ENCODE data around the gene RPL7A.
"Not testable (repeated sequence)": the region's sequence is repeated elsewhere in the genome, so short reads cannot be mapped to it uniquely, and the experiment has no call there.

The RPL7A gene

DNA sequence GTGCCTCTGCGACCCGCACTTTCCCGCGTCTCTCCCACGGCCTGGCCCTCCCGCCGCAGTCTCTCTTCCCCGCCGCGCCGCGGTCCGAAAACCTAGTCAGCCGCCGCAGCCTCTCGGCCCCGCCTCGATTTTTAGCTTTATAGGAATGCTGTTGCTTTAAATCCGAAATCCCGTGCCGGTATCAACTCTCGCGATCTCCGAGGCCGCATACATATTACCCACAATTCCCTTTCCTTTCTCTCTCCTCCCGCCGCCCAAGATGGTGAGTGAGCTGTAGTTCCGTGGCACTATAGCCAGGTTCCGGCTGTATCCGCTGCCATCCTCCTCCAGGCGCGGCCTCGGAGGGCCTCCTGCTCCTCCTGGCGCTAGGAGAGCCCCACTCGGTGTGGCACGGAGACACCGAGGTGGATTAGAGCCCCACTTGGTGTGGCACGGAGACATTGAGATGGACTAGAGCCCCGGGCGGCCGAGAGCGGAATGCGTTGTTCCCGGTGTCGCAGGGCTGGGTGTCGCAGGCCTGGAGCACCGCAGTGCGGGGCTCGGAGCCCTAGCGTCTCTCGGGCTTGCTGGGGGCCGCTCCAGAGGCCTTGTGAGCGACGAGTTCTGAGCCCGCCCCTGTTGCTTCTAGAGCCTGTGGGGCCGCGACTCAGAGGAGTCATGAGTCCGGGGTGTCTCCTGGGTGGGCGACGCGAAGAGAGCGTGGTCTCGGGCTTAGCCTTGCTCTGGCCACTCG is at the start of gene RPL7A, which contains the start of gene MED22:
Gene RPL7A (plus strand): TSS at position 234 of the 733 bp plus-strand sequence. CDS start 26 bp downstream, at position 260.
Gene MED22 (minus strand): TSS at position 147 of the 733 bp plus-strand sequence. CDS start 1,469 bp downstream, outside the sequence.
- peak; percentile 91 for DNase-seq

DNA sequence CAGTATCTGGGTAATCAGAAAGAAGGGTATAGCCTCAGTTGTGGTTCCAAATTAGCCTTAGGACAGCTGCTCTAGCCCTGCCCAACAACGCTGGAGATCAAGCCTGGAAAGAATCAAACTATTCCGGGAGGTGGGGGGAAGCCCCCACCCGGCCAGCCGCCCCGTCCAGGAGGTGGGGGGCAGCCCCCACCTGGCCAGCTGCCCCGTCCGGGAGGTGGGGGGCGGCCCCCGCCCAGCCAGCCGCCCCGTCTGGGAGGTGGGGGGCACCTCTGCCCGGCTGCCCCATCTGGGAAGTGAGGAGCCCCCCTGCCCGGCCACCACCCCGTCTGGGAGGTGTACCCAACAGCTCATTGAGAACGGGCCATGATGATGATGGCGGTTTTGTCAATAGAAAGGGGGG is 48.0 kb upstream of the RPL7A start:
- DNase-seq: not testable (repeated sequence)

DNA sequence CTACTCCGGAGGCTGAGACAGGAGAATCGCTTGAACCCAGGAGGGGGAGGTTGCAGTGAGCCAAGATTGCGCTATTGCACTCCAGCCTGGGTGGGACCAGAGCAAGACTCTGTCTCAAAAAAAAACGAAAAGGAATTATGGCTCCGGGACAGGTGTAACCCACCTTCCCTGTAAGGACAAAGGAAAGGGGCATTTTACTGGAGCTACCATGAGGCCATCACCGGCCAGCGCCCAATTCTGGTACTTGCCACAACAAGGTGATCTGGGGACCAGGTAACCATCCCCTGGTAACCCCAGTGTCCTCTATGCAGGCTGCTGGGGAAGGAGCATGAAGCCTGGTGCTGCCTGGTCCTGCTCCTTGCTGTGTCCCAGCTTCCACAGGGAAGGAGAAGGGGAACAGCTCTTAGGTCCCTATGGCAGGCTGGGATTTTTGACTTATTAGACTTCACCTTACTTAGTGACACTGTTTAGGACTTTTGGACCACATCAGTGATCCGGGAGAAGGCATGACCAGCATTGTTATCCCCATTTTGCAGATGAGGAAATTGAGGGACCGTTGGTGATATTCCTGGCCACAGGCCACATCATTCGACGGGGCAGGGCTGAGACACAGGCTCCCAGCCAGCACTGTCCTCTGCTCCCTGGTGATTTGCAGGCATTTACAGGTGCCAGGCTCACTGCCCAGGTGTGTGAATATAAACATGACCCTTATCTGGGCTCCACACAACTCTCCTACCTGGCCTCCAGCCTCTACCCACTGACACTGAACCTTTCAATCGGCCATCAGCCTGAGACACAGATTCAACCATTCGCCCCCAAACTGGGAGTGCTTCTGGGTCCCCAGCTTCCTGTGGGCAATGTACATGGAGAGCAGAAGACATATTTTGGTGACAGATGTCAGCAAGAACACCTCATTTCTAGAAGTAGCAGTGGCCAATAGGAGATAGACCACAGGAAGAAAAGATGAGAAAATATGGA is 46.5 kb upstream of the RPL7A start:
- DNase-seq: no peak

DNA sequence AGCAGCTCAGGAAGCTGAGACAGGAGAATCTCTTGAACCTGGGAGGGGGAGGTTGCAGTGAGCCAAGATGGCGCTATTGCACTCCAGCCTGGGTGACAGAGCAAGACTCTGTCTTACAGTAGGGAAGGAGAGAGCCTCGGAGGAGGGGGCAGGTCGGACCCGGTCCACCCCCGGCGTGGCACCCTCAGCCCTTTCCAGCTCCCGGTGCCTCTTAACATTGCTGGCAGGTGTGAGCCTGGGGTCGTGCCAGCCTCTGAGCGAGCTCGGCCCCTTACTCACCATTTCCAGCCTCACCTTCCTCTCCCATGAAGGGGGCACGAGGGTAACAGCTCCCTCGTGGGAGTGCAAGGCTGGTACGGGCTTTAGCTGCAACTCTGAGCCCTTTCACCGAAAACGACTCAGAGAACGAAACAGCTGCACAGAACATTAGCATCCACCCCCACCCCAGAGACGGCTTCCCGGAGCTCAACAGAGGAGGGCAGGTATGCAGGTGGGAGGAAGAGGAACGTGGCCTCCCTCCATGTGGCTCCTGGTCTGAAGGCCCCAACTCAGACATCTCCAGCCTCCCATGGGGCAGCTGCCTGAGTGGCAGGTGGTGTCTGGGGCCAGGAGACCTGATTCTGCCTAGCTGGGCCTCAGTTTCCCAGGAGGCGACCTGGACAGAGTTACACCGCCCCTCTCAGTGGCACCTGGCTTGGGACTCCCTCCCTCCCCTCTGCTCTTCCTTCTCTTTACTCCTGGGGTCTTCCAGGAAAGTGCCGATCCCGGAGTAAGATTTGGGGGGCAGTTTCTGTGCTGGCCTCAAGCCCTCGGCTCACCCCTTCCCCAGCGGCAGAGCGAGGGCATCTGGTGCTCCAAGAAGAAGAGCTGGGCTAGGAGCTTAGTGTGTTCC is 44.5 kb upstream of the RPL7A start:
- DNase-seq: no peak

DNA sequence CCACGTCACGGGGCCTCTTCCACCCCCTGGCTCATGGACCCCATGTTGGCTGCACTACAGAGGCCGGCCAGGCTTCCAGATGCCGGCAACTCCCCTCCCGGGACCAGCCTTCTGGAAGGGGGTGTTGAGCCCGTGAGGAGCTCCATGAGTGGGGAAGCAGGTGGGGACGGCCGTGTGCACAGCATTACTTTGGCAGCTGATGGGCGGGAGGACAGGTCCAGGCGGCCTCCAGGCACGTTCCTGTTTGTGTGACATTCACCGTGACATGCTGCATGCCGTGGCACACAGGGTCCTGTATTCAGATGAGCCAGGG is 43.9 kb upstream of the RPL7A start:
- no peak for DNase-seq

DNA sequence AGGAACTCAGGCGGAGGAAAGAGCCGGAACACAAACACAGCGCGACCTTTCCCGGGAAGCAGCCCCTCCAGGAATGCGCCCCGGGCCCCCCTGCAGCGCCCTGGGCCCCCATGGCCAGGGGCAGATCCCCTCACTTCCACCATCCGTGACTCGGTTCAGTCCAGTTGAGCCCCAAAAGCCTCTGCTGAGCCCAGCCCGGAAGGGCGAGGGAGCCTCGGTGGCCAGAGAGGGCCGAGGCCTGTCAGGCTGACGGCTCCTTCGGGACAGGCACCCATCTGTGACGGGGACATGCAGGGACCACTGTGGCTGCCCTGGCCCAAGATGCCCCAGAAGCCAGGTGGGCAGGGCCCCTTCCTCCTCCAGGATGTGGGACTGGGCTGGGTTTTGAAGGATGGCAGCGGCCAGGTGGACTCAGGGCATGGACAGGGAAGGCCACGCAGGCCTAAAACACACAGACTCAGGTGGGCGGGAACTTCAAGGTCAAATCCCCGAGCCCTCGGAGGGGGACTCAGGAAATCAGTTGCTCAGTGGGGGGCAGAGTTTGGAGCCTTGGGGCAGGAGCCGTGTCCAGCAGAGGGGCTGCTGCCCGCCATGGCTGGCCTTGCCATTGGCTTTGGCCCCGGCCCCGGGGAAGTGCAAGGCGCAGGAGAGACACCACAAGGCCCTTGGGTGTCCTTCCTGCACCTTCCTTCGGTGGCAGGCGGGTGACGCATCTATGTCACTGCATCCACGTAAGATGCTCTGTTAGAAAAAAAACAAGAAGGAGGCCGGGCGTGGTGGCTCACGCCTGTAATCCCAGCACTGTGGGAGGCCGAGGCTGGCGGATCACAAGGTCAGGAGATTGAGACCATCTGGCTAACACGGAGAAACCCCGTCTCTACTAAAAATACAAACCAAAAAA is 43.3 kb upstream of the RPL7A start:
- no peak for DNase-seq

DNA sequence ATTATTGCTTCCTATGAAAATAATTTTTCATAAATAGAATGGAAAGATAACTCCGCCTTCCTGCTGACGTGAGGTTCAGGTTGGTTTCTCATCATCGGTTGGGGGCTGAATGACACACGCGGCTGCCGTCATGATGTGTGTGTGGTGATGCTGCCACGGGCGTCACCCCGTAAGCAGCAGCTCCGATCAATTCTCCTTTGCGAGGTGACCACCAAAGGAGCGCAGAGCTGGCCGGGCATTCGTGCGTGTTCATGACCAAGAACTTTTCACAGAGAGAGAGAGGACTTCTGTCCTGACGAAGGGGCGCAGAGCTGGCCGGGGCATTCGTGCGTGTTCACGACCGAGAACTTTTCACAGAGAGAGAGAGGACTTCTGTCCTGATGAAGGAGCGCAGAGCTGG is 42.3 kb upstream of the RPL7A start:
- DNase-seq: no peak

DNA sequence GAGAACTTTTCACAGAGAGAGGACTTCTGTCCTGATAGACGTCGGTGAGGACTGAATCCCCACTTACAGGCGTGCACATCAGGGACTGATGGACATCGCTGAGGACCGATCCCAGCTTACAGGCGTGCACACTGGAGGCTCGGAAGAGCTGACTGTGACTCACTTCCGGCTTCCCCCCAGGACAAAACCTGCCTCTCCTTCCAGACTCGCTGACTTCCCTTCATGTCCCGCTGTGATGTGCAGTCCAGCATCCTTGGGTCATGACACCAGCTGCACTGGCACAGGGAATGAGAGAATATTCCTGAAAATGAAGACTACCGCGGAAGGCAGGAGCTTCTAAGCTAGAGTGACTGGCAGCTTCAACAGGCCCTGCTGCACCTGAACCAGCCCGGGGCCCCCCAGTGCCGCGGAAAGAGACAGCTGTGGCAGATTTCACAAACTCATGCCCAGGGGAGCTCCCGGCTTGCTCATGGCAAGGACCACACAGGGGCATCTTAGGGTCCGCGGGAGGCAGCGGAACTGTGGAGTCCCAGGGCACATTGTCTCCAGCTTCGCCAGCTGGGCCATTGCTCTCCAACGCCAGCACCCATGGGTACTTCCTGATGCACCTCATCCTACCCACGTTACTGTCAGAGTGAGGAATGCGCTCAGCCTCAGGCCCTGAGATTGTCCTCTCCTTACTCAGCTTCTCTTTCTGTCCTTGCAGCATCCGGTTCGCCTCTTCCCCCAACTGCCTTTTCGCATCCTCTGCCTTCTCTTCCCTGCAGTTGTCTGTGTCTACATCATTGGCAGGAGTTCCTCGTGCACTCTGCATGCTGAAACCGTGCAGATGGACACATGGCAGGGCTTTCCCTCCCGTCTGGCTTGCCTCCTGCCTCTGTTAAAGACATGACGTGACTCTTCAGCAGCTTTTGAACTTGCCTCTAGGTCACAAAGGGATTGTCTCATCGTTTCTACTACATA is 41.5 kb upstream of the RPL7A start:
- DNase-seq: no peak

DNA sequence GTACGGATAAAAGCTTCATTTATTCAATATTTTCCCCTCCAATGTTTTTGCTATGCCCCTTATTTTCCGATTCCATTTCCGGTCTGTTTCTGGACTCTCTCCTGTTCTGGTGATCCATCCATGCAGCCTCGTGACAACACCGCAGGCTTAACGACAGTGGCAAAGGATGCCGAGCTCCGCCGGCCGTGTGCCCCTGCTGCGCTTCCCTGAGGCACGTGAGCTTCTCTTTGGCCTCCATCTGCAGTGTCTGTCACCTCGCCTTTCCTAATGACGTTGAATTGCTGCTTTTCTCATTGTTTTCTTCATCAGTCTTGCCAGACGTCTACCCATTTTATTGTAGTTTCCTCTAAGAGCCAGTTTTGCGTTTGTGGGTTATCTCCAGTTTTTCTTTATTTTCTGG is 40.7 kb upstream of the RPL7A start:
- DNase-seq: no peak

DNA sequence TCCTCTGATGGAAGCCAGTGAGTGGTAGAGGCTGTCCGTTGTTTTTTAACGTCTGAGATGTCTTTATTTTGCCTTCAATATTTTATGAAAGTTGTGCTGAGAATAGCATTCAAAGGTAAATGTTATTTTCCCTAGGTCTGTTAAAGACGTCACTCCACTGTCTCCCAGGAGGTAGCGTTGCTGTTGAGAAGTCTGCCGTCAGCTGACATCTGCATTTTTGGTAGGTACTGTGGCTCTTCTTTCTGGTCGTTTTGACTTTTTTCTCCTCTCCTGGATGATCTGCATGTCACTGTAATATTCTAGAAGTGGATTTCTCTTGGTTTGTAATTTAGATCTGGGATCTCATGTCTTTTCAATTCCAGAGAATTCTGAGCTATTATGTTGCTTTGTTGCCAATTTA is 38.4 kb upstream of the RPL7A start:
- DNase-seq: no peak

DNA sequence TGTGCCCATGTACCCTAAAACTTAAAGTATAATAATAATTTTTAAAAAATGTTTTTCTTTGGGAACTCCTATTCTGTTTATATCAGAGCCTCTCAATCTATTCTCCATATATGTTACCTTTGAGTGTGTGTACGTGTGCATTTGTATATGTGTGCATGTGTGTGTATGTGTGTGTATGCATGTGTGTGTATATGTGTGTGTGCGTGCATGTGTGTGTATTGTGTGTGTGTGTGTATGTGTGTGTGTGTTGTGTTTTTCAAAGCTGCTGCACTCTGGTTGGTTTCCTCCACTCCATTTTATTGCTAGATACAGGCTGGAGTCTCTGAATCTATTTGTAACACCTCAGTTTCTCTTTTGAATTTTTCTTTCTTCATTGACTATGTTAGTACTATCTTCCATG is 32.0 kb upstream of the RPL7A start:
- DNase-seq: no peak

DNA sequence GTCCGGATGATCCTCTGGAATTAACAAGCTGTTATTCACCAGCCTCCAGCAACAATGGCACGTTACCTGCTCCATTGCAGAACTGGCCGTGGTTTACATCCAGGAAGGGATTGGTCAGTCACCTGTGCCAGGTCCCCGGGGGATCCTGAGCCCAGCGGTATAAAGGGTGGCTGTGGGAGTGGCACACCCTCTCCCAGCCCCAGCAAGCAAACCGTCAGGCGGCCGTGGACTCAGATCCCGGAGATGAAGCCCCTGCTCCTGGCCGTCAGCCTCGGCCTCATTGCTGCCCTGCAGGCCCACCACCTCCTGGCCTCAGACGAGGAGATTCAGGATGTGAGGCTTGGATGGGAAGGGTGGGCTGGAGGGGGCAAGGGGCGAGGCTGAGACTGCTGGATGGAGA is 30.5 kb upstream of the RPL7A start:
- not testable (repeated sequence) for DNase-seq

DNA sequence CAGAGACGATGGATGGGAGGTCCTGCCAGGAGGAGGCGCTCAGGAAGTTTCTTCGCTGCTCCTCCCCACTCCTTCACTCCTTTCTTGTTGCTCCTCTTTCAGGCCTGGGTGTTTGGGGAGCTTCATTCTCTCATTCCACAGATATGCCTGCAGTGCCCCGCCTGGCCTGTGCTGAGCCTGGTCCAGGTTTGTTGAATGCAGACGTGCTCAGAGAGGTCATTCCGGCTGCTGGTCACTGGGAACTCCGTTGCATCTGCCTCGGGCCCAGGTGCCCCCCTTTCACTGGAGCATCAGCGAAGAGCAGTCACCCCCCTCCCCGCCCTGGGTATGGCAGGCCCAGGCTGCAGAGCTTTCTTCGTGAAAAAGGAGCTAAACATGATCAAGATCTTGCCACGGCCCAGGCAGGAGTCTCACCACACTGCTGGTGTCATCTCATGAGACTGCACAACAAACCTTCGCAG is 27.6 kb upstream of the RPL7A start:
- DNase-seq: no peak

DNA sequence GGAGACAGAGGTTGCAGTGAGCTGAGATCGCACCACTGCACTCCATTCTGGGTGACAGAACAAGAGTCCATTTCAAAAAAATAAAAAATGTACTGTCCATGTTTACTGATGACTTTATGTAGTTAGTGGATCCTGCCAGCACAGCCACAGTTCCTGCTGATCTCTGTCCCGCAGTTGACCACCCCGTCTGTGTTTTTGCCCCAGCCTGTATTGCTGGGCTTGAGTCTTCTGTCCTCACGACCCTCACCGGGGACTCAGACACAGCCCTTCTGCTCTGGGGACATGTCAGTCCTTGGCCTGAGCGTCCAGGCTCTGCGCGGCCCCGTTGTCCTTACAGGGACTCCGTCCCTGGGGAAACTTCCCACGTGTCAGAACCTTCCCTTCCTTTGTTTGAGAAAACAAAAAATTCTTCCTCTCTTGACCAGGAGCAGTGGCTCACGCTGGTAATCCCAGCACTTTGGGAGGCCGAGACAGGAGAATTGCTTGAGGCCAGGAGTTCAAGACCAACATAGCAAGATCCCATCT is 26.5 kb upstream of the RPL7A start:
- no peak for DNase-seq

DNA sequence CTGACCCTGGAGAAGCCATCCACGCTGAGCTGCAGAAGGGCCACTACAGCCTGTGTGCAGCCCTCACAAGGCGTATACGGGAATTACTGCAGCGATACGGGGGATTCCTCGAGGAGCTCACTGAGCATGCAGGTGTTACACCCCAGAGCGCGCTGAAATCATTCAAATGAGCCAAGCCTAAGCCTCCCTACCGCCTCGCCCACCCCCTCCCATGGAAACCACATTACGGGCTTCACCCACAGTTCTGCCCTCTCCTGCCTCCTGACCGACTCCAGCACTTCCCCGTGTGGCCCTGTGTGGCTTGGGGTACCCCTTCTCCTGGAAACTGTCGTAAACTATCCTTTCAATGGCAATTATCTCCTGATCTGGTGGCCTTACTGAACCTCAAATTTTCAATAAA is 25.3 kb upstream of the RPL7A start:
- no peak for DNase-seq

DNA sequence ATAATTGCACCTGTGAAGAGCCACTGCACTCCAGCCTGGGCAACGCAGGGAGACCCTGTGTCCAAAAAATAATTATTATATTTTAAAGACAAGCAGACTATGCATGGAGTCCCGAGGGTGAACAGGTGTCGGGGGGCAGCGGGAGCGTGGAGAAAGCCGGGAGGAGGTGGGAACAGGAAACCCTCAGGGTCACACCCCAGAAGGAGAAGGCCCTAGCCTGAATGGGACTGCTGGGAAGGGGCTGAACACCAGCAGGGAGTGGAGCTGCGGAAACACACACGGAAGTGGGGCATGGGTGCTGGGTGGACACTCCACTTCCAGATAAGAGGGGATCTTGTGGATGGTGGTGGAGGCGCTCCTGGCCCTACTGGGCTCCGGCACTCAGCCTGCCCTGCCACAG is 24.8 kb upstream of the RPL7A start:
- no peak for DNase-seq

DNA sequence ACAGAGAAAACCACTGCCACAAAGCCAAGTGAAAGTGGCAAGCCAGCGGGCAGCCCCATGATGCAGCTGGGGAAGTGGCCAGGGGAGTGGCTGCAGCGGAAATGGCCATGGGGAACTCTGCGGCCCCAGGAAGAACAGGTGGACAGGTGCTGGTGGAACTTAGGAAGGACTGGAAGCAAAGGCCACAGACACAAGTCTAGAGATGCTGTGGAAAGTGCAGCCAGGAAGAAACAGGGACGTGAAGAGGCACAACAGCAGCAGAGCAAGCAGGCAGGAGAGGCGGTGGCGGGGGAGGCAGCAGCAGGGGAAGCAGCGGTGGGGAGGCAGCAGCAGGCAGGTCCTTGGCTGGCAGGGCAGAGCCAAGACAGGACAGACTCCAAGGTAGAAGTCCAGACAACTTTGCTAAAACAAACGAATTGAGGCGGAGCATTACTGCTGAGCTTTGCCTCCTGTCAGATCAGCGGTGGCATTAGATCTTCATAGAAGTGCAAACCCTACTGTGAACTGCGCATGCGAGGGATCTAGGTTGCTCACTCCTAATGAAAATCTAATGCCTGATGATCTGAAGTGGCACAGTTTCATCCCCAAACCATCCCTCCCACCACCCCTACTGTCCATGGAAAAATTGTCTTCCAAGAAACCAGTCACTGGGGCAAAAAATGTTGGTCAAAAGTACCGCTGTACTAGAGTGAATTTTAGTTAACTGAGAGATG is 23.9 kb upstream of the RPL7A start:
- DNase-seq: no peak

DNA sequence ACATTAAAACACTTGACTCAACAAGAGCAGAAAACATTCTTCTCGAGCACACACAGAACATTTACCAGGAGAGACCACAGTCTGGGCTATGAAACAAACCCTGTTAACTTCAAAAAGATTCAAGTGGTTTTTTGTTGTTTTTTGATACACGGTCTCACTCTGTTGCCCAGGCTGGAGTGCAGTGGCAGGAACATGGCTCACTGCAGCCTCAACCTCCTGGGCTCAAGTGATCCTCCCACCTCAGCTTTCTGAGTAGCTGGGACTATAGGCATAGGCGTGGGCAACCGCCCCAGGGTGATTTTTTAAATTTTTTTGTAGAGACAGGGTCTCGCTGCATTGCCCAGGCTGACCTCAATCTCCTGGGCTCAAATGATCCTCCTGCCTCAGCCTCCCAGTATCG is 21.0 kb upstream of the RPL7A start:
- not testable (repeated sequence) for DNase-seq

DNA sequence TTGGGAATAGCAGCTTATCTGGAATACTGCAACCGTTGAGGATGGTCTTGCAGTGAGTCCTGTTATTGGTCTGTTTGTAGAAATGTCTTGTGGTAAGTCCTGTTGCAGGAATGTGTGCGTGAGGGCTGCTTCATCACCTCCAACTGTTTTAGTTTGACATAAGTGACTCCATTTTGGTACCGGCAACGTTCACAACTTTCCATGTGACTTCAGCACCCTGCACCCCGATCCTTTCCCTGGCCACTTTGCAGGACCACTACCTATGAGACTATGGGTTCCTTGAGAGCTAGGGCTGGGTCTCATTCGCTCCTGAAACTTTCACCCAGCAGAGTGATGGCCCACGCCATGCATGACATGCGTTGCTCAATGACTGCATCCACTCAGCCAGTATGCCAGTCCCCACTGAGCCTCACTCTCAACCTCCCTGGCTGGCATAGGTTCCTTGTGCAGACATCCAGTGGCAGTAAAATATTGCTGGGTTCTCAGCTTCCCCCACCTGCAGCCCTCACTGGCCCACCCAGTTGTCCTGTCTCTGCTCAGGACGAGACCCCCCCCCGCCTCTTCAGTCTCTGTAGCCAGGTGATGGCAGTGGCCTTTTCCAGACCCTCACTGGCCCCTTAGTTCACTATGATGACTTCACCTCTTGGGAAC is 20.1 kb upstream of the RPL7A start:
- no peak for DNase-seq

Measured in DMS153 (cell line).